T-helper 2 cell (primary cell): ENCODE results near the gene ENTR1.
"Not testable (repeated sequence)": the region's sequence is repeated elsewhere in the genome, so short reads cannot be mapped to it uniquely, and the experiment has no call there.

Source experiments
- DNase-seq, 5 experiments: peaks; one replicate each; pipeline versions ENCODE4 v3.0.0 to v3.0.0-alpha.2; 2012 to 2022

The ENTR1 gene

DNA sequence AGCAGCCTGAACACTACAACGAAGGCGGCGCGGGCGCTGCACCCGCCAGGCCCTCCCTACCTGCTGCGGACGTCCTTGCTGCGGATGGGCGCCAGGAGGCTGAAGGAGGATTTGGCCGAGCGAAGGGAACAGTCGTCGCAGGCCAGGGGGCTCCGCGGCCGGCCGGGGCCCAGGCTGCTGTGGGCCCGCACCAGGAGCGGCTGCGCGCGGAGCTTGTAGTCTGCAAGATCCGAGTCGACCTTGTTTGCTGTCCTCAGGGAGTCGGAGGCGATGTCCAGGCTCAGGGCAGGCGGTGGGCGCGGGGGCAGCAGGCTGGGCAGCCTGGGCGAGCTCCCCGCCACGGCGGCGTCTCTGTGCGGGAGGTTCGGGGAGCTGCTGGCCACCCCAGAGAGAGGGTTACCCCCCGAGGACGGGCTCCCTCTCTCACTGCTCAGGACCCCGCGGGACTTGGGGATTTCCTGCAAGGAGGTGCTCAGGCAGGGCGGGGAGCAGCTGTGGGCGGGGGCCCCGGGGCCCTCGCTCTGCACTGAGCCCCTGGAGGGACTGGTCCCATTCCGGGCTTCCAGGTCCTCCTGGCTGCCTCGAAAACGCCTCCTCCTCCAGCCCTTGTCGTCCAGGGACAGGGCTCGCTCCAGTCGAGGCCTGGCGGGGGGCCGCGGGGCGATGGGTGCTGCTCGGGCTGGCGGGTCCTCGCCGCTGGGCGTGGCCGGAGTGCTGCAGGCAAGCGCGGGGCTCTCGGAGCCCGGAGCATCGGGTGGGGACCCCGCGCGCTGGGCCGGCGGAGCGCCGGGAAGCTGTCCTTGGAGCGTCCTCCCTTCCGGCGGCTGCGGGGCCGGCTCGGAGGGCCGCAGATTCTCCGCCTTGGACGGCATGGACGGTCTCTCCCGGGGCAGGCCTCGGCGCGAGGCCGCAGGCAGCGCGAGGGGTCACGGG lies 28.4 kb upstream of the ENTR1 start:
- peak; percentile 33 to 70 (median 43) for DNase-seq

DNA sequence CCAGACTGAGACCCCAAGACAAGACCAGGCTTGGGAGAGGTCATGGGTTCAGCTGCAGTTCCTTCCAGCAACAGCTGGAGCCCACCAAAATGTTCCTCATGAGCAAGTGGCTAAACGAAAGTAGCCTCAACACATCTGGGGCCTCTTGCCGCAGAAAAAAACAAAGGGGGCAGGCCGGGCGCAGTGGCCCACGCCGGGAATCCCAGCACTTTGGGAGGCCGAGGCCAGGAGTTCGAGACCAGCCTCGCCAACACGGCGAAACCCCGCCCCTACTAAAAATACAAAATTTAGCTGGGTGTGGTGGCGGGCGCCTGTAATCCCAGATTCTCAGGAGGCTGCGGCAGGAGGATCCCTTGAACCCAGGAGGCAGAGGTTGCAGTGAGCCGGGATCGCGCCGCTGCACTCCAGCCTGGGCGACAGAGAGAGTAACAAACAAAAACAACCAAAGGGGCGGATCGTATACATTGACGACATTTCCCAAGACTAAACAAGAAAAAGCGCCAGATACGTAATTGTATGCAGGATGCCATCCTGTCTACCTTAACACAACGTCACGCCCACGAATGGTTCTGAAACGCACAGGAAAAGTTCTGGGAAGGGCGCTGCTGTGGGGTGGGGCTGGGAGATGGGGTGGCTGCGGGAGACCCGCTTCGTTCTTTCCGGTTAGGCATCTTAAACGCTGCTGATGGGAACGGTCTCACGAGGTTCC lies 27.6 kb upstream of the ENTR1 start:
- DNase-seq = peak in 1 of 5 experiments; percentile 39

DNA sequence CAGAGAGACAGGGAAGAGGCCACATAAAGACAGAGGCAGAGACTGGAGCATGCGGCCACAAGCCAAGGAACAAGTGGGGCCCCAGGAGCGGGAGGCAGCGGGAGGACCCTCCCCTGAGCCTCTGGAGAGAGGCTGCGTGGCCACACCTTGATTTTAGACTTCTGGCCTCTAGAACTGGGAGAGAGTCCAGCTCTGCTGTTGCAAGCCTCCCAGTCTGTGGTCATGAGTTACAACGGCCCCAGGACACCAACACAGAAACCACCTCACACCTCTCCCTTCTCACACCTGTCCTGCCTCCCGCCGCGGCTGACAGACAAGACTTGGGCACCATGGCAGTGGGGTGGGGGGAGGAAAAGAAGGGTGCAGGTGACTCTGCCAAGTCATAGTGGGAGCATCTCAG lies 27.0 kb upstream of the ENTR1 start:
- no peak for DNase-seq

DNA sequence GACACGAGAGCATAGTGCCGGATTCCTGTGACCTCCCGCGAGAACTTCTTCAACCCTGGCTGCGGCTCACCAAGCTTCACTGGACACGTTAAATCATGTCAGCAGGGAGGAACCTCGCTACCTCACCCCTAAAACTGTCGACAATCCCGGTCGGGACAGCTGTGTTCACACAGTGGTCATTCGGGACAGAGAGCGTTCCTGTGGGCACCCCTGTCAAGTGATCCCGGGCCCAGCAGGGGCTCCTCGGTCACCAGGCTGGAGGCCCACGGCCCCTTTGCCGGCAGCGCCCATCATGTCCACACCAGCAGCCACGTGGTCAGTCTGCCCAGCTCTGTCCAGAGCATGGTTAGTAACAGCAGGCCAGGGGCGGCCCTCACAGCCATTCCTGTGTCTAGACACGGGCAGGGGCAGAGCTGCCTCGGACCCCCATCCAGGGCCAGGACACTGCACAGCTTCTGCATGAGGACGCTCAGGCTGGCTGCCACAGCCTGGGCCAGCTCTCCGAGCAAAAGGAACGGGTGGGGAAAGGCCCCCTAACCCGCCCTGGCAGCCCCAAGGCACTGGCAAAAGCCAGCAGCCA lies 25.7 kb upstream of the ENTR1 start:
- no peak for DNase-seq

DNA sequence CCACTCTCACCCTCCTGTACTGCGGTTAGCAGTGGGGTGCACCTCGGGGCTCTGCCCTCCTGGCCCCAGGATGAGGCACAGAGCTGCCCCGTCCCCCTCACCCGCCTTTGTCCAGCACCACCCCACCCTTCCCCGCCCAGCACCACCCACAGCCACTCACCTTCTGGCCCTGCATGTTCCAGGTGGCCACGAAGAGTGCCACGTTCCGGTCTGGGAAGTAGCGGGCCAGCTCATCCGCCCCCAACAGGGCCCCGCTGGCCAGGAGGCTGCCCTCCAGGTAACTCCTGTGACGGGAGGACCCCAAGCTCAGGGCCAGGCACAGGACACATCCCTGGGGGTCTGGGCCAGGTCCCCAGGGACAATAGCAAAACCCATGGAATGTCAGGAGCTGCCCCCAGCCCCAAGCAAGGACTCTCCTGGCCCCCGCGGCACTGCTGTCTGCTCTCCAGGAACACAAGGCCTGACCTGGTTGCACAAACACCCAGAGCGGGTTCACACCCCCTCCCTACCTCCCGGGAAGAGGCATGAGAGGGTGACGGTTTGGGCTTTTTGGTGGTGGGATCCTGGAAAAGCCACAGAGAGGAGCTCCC lies 24.3 kb upstream of the ENTR1 start:
- no peak for DNase-seq

DNA sequence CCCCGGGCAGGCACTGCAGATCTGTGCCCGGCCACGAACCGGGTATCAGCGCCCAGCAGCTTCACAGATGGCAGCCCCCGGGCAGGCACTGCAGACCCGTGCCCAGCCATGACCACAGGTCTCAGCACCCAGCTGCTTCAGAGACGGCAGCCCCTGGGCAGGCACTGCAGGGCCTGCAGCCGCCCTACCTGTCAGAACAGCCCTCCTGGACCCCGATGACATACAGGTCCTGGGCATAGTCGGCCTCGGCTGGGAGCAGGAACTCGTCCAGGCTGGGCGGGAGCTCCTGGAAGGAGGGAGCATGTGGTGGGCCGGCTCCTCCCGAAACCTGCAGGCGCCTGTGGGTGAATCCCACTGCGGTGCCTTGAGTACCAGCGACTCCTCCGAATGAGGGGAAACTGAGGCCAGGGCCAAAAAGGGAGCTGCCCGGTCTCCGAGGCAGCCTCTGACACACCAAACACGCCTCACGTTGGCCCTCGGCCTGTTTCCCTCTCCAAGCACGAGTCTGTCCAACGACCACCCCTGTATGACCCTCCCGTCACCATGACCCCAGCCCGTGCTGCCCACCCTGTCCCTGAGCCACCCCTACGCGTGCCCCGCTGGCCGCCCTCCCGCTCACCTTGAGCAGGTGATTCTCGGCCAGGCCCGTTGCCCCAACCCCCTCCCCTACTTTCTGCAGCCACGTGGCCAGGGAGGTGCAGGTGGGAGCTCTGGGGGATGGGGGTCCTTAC lies 23.6 kb upstream of the ENTR1 start:
- no peak for DNase-seq

DNA sequence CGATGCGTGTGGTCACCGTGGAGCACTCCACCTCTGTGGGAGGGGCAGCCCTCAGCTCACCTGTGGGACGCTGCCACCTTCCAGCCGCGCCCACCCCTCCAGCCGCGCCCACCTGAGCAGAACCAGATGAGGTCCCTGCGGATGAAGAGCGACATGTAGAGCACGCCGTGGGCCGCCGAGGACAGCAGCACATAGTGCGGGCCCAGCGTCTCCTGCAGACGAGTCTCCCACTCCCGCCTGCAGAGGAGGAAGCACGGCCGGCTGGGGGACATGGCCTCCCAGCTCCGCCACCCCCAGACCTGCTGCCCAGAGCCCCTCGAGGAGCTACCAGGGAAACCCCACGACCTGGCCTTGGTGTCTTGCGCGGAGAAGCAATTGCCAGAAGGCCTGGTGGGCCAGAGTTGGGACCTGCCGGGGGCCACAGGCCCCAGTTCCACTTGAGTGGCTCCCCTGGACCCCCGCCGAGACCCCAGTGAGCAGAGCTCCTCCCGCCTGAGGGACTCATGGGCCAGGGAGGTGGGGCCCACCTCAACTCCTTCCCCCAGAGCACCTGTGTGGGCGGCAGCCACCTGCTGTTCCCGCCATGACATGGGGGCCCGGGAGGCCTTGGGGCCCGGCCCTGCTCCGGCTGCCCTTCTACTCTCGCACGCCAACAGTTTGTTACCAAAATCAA lies 22.8 kb upstream of the ENTR1 start:
- DNase-seq = no peak

DNA sequence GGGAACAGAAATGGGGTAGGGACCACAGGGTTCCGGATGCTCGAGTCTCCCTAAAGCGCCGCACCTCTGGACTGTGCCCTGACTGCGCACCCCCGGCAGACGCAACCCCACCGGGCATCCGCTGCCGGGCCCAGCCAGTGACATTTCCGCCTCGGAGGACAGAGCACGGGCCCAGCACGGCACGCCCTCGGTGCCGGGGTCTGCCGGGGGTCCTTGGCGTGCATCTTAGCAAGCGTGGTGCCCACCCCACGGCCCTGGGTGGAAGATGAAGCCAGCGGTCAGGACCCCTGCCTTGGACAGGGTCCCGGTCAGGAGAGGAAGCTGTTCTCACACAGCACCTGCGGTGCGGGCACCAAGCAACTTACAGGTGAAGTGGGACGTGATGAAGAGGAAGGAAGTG lies 22.2 kb upstream of the ENTR1 start:
- DNase-seq = no peak

DNA sequence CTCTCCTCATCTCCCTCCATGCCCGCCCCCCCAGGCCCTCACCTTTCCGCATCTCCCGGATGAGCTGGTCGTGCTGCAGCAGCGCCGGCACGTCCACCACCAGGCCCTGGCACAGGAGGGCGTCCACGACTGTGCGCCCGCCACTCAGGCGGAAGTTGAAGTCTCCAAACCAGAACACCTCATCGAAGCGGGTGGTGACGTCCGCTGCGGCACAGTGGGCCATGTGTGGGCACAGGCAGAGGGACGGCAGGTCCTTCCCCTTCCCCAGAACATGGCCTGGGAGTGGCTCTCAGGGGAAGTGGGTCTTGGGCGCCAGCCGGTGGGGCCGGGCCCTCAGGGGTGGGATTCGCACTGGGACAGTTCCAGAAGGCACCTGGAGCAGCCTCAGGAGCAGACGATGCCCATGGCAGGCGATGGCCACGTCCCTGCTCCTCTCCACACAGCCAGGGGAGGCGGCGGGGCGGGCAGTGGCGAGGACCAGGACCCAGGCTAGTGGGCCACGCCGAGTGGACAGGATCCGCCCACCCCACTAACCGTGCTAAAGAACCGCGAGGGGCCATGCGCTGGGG lies 21.5 kb upstream of the ENTR1 start:
- no peak for DNase-seq

DNA sequence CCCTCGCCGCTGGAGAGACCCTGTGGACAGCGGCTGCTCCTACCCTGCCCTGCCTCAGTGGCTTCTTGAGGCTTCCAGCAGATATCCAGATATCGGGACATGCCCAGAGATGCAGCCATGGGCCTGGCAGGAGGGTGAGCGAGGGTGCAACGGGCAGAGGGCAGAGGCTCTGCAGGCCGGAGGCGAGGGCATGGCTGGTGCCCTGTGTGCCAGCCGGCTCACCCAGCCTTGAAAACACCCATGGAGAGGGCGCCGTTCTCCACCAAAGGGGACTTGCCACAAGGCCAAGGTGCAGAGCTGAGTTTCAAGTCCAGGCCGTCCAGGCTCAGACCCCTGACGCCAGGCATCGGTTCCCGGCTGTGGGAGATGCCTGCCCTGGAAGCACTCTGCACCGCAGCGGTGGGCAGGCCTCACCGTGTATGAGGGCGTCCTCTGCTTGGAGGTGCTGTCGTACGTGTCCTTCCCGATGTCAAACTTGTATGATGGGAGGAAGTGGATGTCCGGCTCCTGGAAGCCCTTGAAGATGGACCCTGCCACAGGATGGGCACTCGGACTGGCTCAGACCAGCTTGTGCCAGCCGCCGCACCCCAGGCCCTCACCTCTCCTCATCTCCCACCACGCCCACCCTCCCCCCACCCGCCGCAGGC lies 20.3 kb upstream of the ENTR1 start:
- DNase-seq = no peak

DNA sequence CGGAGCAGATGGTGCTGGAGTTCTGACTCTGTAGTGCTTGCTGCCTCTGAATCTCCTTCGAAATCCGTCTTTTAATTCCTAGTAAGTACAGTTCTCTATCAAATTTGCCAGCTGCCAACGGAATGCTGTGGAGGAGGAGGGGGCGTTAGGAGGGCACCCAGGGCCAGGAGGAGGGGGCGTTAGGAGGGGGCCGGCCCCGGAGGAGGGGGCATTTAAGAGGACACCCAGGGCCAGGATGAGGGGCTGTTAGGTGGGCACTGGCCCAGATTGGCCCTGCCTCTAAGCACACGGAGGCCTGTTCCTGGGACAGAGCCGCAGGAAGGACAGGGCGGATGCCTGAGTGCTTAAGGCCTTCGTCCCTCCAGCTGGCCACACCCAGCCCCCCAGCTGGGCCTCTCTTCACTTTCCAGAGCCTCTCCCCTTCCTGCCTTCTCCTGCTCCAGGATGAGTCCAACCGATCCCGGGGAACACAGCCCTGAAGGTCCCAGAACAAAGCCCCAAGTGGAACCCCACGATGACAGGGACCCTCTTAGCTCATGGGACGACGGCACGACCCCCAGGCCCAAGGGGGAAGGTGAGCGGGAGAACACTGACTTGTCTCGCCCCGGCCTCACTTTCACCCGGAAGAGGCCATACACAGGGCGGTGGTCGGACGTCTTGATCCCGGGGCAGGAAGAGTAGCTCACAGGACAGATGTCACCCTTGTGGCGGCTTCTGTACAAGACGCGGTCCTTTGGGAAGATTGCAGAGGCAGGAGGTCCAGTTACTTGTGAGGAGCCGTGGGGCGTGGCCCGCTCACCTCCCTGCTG lies 19.5 kb upstream of the ENTR1 start:
- no peak for DNase-seq

DNA sequence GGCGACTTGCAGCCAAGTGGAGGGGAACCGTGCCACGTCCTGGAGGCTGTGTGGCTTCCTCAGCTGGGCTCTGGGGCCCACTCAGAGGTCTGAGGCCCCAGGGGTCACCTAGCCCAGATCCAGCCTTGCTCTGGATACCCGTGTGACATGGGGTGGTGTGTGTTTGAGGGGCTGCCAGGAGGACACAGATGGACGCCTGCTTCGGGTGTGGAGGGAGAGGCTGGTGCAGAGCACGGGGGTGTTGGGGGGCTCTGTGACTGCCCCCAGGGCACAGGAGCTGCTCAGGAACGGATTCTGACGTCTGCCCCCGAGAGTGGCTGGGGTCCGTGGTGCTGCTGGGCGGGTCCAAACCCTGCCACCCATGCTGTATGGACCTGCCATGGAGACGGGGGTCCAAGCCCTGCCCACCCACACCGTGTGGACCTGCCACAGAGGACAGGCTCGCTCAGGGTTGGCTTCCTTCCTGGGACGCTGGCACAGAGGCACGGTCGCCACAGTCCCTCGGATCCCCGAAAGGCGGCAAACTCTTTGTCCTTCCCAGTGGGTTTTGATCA lies 18.7 kb upstream of the ENTR1 start:
- no peak for DNase-seq

DNA sequence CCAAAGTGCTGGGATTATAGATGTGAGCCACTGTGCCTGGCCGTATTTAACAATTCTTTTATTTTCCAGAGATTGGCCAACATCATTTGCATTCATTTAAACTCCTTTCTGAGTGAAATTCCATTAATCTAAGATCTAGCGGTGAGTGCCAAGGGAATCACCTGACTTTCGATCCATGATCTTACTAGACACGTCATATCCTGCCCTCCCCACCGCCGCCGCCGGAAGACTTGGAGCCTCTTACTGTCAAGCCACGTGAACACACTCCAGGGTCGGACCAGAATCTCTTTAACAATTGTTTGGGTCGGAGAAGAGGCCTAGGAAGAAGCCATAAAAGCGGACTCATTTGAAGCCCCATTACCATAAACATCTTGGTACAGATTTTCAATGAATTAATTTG lies 16.4 kb upstream of the ENTR1 start:
- DNase-seq = no peak

DNA sequence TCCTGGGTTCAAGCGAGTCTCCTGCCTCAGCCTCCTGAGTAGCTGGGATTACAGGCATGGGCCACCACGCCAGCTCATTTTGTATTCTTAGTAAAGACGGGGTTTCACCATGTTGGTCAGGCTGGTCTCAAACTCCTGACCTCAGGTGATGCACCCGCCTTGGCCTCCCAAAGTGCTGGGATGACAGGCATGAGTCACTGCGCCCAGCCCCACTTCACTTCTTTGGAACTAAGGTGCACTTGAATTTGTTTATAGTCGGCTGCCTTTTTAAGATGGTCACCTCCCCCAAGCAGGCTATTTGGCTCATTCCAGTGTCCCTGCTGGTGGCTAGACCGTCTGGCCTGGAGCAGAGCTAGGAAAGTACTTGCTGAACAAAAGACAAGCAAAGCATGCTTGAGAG lies 15.0 kb upstream of the ENTR1 start:
- not testable (repeated sequence) for DNase-seq

DNA sequence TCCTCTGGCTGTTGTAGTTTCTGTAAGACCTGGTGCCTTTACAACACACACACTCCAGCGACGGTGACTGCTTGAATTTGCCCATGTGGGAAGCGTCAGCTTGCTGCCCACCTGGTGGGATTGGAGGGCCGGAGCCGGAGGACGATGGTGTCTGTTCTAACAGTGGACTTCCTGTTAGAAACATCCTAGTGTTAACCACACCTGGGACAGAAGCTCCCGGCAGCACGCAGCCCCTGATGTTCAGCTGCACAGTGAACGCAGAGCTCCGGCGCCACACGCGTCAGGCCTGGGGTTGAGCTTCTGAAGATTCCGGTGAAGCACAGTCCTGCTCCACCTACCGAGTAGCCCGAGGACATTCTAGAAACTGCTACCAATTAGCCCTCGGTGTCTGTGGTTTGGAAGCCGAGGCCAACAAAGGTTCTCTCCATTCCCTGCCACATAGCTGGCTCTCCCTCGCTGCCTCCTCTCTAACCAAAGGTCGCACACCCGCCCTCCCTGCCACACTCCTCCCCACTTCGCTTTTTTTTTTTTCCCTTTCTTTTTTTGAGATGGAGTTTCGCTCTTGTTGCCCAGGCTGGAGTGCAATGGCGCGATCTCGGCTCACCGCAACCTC lies 14.4 kb upstream of the ENTR1 start:
- no peak for DNase-seq

DNA sequence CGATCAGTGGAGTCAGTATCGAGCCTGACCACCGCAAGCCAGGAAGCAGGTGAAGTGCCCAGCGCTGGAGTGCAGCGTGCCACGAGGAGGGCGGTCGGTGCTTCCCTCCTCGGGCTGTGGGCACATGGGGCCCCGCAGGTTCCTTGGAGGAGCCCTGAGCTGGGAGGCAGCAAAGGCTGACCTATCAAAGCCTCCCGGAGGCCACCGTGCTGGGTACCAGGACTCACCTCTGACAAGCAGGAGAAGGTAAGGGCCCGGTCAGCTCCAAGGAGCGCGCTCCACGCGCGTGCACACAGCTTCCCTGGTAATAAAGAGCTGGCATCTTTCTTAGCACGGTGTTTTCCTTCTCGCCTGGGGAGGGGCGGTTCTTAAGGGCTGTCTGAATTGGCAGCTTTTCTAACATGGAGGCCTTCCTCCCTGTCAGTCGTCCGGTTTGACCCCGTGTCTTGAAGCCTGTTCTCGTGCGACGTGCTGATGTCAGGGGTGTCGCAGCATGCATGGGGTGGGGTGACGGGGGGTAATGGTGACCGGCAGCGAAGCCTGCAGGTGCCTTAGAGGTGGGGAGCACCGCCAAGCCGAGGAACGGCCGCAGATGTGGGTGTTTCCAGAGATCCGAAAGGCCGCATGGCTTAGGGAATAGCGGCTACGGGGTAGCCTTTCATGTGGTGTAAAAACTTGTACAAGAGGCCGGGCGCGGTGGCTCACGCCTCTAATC lies 13.2 kb upstream of the ENTR1 start:
- DNase-seq = no peak

DNA sequence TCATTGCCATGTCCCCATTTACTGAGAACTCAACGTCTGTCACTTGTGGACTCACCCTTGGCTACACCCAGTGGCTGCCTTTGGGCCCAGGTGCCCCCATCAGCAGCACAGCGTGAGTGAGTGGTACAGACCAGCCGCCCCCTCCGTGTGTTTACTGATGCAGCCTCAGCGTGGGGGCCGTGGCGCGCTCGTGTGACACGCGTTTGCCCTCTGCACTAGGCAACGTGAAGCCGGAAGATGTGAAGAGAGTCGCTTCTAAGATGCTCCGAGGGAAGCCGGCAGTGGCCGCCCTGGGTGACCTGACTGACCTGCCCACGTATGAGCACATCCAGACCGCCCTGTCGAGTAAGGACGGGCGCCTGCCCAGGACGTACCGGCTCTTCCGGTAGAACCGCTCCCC lies 12.5 kb upstream of the ENTR1 start:
- DNase-seq = no peak

DNA sequence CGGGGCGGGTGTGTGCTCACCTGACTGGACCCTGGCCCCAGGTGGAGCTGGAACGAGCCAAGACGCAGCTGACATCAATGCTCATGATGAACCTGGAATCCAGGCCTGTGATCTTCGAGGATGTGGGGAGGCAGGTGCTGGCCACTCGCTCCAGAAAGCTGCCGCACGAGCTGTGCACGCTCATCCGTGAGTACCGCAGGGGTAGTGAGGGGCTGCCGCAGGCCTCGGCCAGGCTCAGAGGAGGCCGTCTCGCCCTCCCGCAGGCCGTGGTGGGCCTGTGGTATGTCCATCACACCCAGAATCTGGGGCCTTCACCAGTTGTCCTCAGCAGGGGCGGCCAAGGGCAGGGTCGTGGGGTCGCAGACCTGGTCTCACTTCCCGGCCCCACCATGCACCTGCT lies 11.4 kb upstream of the ENTR1 start:
- DNase-seq = no peak

DNA sequence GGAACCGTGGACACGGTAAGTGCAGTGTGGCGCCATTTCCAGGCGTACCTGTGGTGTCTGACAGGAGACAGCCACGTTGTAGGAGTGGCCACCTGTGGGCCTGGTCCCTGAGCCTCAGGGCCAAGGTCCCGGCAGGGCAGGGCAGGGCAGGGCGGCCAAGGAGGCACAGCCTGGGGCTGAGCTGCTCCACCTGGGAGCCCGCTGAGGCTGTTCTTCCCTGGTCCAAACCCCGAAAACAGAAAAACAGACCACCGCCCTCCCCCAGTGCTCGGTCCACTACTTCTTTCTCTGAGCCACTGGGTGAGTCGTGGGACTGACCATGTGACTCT lies 8.6 kb upstream of the ENTR1 start:
- DNase-seq = no peak
